Stimulated activated CD8-positive, alpha-beta memory T cell treated with anti-CD3 and anti-CD28 coated beads, Interleukin-2, amount 100 ng/mL, for 1 hour (primary cell): ENCODE data around the gene HLA-DMB.
A peak's percentile ranks its signal among the peaks of the same experiment; 100 is the strongest.

Source experiments
- DNase-seq, 2 donors: peaks; one replicate each; pipeline ENCODE4 v3.0.0-alpha.2; 2020; ENCODE audit warnings: low read depth in 2 of 2

Gene HLA-DMB

GRCh38 chr6:32971581-32972352 is 30.9 kb upstream of the HLA-DMB start:
- DNase-seq, result peak; percentile 100

GRCh38 chr6:32971242-32971580 is 30.4 kb upstream of the HLA-DMB start:
- DNase-seq, result no peak

- DNase-seq, result peak; percentile 49 to 59
These were observed 29.8 kb upstream of the HLA-DMB start for GRCh38 chr6:32970413-32971241.

GRCh38 chr6:32969685-32970412 is 29.0 kb upstream of the HLA-DMB start:
- DNase-seq, result peak; percentile 17 to 51

GRCh38 chr6:32968867-32969684 is 28.2 kb upstream of the HLA-DMB start:
- peak; percentile 27 to 33 for DNase-seq

- peak; percentile 87 to 93 for DNase-seq
These were observed 27.5 kb upstream of the HLA-DMB start, which contains the start of gene BRD2 for GRCh38 chr6:32968093-32968866. Gene BRD2, plus strand, starts transcription at chr6:32968594. Its CDS starts 4,305 bp downstream, at chr6:32972899.

GRCh38 chr6:32967151-32968091 is 26.6 kb upstream of the HLA-DMB start:
- no peak for DNase-seq

GRCh38 chr6:32964776-32965175 is 23.9 kb upstream of the HLA-DMB start:
- no peak for DNase-seq

GRCh38 chr6:32963866-32964265 is 23.0 kb upstream of the HLA-DMB start:
- DNase-seq, result no peak

GRCh38 chr6:32962213-32962826 is 21.5 kb upstream of the HLA-DMB start:
- no peak for DNase-seq

- no peak for DNase-seq
These were observed 19.7 kb upstream of the HLA-DMB start for GRCh38 chr6:32960563-32960962.

GRCh38 chr6:32956176-32956575 is 15.3 kb upstream of the HLA-DMB start:
- no peak for DNase-seq

GRCh38 chr6:32954986-32955802 is 14.4 kb upstream of the HLA-DMB start:
- DNase-seq, result no peak

GRCh38 chr6:32954267-32954666 is 13.4 kb upstream of the HLA-DMB start:
- DNase-seq, result no peak

- no peak for DNase-seq
These were observed 12.9 kb upstream of the HLA-DMB start for GRCh38 chr6:32953775-32954174.

- DNase-seq, result peak in 1 of 2 donors; percentile 46
These were observed 12.2 kb upstream of the HLA-DMB start, which contains the start of gene HLA-DMA for GRCh38 chr6:32952817-32953739. Gene HLA-DMA, minus strand, starts transcription at chr6:32953097. Its CDS starts 61 bp downstream, at chr6:32953036.

GRCh38 chr6:32950449-32950848 is 9.6 kb upstream of the HLA-DMB start:
- no peak for DNase-seq
